ENCODE data around the gene CAVIN1.
"Not testable (repeated sequence)": the region's sequence is repeated elsewhere in the genome, so short reads cannot be mapped to it uniquely, and the experiment has no call there.

Gene CAVIN1

DNA sequence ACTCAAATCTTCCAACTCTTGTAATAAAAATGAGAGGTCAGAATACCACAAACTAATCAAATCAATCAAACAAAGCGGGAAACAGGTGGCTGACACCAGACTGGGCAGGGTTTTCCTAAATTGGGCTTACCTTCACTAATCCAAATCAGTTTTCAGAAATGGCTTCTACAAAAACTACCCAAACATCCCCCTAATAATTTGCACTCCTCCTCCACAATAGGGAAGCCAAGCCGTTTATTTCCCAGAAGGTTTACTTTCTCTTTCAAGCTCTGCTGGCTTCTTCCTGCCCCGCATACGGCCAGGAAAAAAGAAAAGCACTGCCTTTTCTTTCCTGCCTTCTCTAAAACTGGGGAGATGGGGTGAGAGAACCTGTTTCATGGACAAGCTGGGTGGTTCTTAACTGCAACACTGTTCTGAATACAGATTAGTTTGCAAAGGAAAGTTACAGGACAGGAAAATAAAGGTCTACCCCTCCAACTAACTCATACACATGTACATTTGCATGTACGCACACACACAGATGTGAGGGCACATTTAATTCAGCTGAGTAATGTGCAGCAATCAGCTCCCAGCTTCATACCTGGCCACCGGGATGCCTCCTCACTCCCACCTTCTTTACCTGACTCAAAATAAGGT, 44.0 kb downstream of the CAVIN1 start:
- Histone ChIP-seq H3K4me1 (ENCODE audit: control insufficient read depth, insufficient read depth, low read length) (peaks cover 32% of the 10 kb centered on the region), H3K9ac (ENCODE audit: low read length) (peak overlapping the region; percentile 66), H3K36me3 (ENCODE audit: control insufficient read depth, insufficient read depth, low read length) (no peaks in the 10 kb centered on the region), H3K4me3 (ENCODE audit: low read length) (peak overlapping the region; percentile 38), H3K27me3 (ENCODE audit: control insufficient read depth, insufficient read depth, low read length) (no peaks in the 10 kb centered on the region), H3K9me3 (ENCODE audit: control insufficient read depth, low read length) (no peaks in the 10 kb centered on the region)

GRCh38 chr17:42378359-42378958, 44.6 kb downstream of the CAVIN1 start:
- H3K9me3 ChIP-seq (ENCODE audit: control insufficient read depth, low read length) = no peaks in the 10 kb centered on the region
- no peaks in the 10 kb centered on the region for H3K27me3 ChIP-seq (ENCODE audit: control insufficient read depth, insufficient read depth, low read length)
- peak overlapping the region; percentile 66 for H3K9ac ChIP-seq (ENCODE audit: low read length)
- H3K36me3 ChIP-seq (ENCODE audit: control insufficient read depth, insufficient read depth, low read length) = no peaks in the 10 kb centered on the region
- peaks cover 32% of the 10 kb centered on the region for H3K4me1 ChIP-seq (ENCODE audit: control insufficient read depth, insufficient read depth, low read length)
- peak overlapping the region; percentile 38 for H3K4me3 ChIP-seq (ENCODE audit: low read length)

DNA sequence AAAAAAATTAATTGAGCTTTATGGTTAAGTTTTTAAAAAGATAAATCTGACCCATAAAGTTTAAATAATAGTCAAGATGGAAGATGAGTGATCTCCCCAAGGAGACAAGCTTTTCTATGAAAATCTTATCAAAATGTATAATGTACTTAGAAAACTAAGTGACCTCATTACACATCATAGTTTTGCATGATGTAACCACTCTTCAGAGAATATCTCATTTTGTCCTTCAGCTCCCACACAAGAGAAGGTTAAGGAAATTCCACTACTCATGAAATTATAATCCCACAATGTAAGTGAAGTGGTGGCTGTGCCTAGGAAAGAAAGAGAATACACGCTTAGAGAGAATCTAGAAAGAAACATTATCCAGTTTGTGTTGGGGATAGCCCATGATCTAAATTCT, 49.2 kb downstream of the CAVIN1 start:
- no peak overlapping the region for H3K9ac ChIP-seq (ENCODE audit: low read length)
- no peaks in the 10 kb centered on the region for H3K36me3 ChIP-seq (ENCODE audit: control insufficient read depth, insufficient read depth, low read length)
- no peaks in the 10 kb centered on the region for H3K27me3 ChIP-seq (ENCODE audit: control insufficient read depth, insufficient read depth, low read length)
- peaks cover 15% of the 10 kb centered on the region for H3K4me1 ChIP-seq (ENCODE audit: control insufficient read depth, insufficient read depth, low read length)
- H3K4me3 ChIP-seq (ENCODE audit: low read length) = no peak overlapping the region
- no peaks in the 10 kb centered on the region for H3K9me3 ChIP-seq (ENCODE audit: control insufficient read depth, low read length)

GRCh38 chr17:42372142-42372541, 50.9 kb downstream of the CAVIN1 start:
- no peaks in the 10 kb centered on the region for H3K36me3 ChIP-seq (ENCODE audit: control insufficient read depth, insufficient read depth, low read length)
- no peaks in the 10 kb centered on the region for H3K9me3 ChIP-seq (ENCODE audit: control insufficient read depth, low read length)
- H3K4me3 ChIP-seq (ENCODE audit: low read length) = no peak overlapping the region
- no peaks in the 10 kb centered on the region for H3K27me3 ChIP-seq (ENCODE audit: control insufficient read depth, insufficient read depth, low read length)
- no peak overlapping the region for H3K9ac ChIP-seq (ENCODE audit: low read length)
- peaks cover 8% of the 10 kb centered on the region for H3K4me1 ChIP-seq (ENCODE audit: control insufficient read depth, insufficient read depth, low read length)

DNA sequence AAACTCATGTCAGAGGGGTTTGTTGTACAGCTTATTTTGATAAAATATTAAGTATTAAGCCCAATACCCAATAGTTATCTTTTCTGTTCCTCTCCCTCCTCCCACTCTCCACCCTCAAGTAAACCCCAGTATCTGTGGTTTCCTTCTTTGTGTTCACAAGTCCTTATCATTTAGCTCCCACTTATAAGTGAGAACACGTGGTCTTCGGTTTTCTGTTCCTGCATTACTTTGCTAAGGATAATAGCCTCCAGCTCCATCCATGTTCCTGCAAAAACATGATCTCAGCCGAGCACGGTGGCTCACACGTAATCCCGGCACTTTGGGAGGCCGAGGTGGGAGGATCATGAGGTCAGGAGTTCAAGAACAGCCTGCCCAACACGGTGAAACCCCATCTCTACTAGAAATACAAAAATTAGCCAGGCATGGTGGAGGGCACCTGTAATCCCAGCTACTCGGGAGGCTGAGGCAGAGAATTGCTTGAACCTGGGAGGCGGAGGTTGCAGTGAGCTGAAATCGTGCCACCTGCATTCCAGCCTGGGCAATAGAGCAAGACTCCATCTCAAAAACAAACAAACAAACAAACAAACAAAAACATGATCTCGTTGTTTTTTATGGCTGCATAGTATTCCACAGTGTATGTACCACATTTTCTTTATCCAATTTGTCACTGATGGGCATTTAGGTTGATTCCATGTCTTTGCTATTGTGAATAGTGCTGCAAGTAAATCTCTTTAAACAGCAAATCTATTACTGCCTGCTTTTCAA, 54.1 kb downstream of the CAVIN1 start:
- not testable (repeated sequence) for H3K4me3 ChIP-seq (ENCODE audit: low read length); H3K36me3 ChIP-seq (ENCODE audit: control insufficient read depth, insufficient read depth, low read length); H3K9ac ChIP-seq (ENCODE audit: low read length); H3K27me3 ChIP-seq (ENCODE audit: control insufficient read depth, insufficient read depth, low read length); H3K4me1 ChIP-seq (ENCODE audit: control insufficient read depth, insufficient read depth, low read length); H3K9me3 ChIP-seq (ENCODE audit: control insufficient read depth, low read length)

DNA sequence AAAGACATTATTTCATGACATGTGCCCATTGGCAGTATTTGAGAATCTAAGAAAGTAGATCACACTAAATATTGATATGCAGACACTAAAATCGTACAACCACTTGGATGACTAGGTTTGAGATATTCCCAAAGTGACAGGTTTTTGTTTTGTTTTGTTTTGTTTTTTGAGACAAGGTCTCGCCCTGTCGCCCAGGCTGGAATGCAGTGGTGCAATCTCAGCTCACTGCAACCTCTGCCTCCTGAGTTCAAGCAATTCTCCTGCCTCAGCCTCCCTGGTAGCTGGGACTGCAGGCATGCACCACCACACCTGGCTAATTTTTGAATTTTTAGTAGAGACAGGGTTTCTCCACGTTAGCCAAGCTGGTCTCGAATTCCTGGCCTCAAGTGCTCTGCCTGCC, 54.7 kb downstream of the CAVIN1 start:
- not testable (repeated sequence) for H3K27me3 ChIP-seq (ENCODE audit: control insufficient read depth, insufficient read depth, low read length); H3K9me3 ChIP-seq (ENCODE audit: control insufficient read depth, low read length); H3K4me3 ChIP-seq (ENCODE audit: low read length); H3K9ac ChIP-seq (ENCODE audit: low read length); H3K36me3 ChIP-seq (ENCODE audit: control insufficient read depth, insufficient read depth, low read length); H3K4me1 ChIP-seq (ENCODE audit: control insufficient read depth, insufficient read depth, low read length)

- not testable (repeated sequence) for H3K9ac ChIP-seq (ENCODE audit: low read length); H3K9me3 ChIP-seq (ENCODE audit: control insufficient read depth, low read length); H3K27me3 ChIP-seq (ENCODE audit: control insufficient read depth, insufficient read depth, low read length); H3K4me3 ChIP-seq (ENCODE audit: low read length); H3K36me3 ChIP-seq (ENCODE audit: control insufficient read depth, insufficient read depth, low read length)
- peaks cover 16% of the 10 kb centered on the region for H3K4me1 ChIP-seq (ENCODE audit: control insufficient read depth, insufficient read depth, low read length)
Observed at GRCh38 chr17:42366176-42367023, 56.7 kb downstream of the CAVIN1 start.

DNA sequence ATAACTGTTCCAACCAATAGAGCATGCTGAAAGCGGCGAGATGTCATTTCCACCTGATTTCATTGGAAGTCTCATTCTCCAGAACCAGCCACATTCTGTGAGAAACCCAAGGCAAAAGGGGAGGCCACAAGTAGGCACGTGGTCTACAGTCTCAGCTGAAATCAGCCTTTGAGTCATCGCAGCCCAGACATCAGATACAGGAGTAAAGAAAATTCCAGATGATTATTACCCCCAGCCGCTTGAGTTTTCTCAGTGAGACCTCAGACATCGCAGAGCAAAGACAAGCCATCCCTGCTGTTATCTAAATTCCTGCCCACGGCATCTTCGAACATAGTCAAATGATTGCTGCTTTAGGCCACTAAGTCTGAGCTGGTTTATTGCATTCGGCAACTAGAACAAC, 57.9 kb downstream of the CAVIN1 start:
- peaks cover 16% of the 10 kb centered on the region for H3K4me1 ChIP-seq (ENCODE audit: control insufficient read depth, insufficient read depth, low read length)
- H3K4me3 ChIP-seq (ENCODE audit: low read length) = no peak overlapping the region
- no peaks in the 10 kb centered on the region for H3K9me3 ChIP-seq (ENCODE audit: control insufficient read depth, low read length)
- H3K36me3 ChIP-seq (ENCODE audit: control insufficient read depth, insufficient read depth, low read length) = no peaks in the 10 kb centered on the region
- H3K27me3 ChIP-seq (ENCODE audit: control insufficient read depth, insufficient read depth, low read length) = no peaks in the 10 kb centered on the region
- H3K9ac ChIP-seq (ENCODE audit: low read length) = no peak overlapping the region

GRCh38 chr17:42363767-42364585, 59.1 kb downstream of the CAVIN1 start:
- peaks cover 14% of the 10 kb centered on the region for H3K4me1 ChIP-seq (ENCODE audit: control insufficient read depth, insufficient read depth, low read length)
- H3K9ac ChIP-seq (ENCODE audit: low read length) = no peak overlapping the region
- H3K27me3 ChIP-seq (ENCODE audit: control insufficient read depth, insufficient read depth, low read length) = no peaks in the 10 kb centered on the region
- no peaks in the 10 kb centered on the region for H3K36me3 ChIP-seq (ENCODE audit: control insufficient read depth, insufficient read depth, low read length)
- H3K4me3 ChIP-seq (ENCODE audit: low read length) = no peak overlapping the region
- H3K9me3 ChIP-seq (ENCODE audit: control insufficient read depth, low read length) = no peaks in the 10 kb centered on the region

DNA sequence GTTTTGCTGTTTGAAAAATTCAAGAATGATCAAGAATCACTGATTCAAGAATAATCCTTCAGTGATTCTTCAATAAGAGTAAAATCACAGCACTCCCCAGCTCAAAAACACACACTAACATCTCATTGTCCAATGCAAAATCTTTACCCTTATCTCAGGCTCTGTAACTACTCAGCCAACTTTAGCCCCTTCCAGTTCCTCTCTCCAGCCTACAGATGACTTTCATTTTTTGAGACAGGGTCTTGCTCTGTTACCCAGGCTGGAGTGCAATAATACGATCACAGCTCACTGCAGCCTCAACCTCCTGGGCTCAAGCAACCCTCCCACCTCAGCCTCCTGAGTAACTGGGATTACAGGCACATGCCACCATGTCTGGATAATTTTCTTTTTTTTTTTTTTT, 59.8 kb downstream of the CAVIN1 start:
- Histone ChIP-seq H3K4me1 (ENCODE audit: control insufficient read depth, insufficient read depth, low read length) (peaks cover 10% of the 10 kb centered on the region), H3K27me3 (ENCODE audit: control insufficient read depth, insufficient read depth, low read length) (no peaks in the 10 kb centered on the region), H3K9me3 (ENCODE audit: control insufficient read depth, low read length) (no peaks in the 10 kb centered on the region), H3K4me3 (ENCODE audit: low read length) (no peak overlapping the region), H3K9ac (ENCODE audit: low read length) (no peak overlapping the region), H3K36me3 (ENCODE audit: control insufficient read depth, insufficient read depth, low read length) (no peaks in the 10 kb centered on the region)

- no peaks in the 10 kb centered on the region for H3K36me3 ChIP-seq (ENCODE audit: control insufficient read depth, insufficient read depth, low read length)
- no peak overlapping the region for H3K9ac ChIP-seq (ENCODE audit: low read length)
- peaks cover 10% of the 10 kb centered on the region for H3K4me1 ChIP-seq (ENCODE audit: control insufficient read depth, insufficient read depth, low read length)
- H3K27me3 ChIP-seq (ENCODE audit: control insufficient read depth, insufficient read depth, low read length) = no peaks in the 10 kb centered on the region
- no peaks in the 10 kb centered on the region for H3K9me3 ChIP-seq (ENCODE audit: control insufficient read depth, low read length)
- no peak overlapping the region for H3K4me3 ChIP-seq (ENCODE audit: low read length)
Observed at GRCh38 chr17:42362245-42362961, 60.7 kb downstream of the CAVIN1 start.
